GM19043 (cell line): ENCODE data around the gene CNTNAP5.
"Not testable (repeated sequence)": the region's sequence is repeated elsewhere in the genome, so short reads cannot be mapped to it uniquely, and the experiment has no call there.

Experiments
- ATAC-seq: cut with Tn5 transposase; IDR thresholded peaks from one replicate; pipeline ENCODE4 v1.9.1; 2021; ENCODE audit warnings: low read depth; ENCODE audit not compliant: unreplicated experiment

CNTNAP5 gene

DNA sequence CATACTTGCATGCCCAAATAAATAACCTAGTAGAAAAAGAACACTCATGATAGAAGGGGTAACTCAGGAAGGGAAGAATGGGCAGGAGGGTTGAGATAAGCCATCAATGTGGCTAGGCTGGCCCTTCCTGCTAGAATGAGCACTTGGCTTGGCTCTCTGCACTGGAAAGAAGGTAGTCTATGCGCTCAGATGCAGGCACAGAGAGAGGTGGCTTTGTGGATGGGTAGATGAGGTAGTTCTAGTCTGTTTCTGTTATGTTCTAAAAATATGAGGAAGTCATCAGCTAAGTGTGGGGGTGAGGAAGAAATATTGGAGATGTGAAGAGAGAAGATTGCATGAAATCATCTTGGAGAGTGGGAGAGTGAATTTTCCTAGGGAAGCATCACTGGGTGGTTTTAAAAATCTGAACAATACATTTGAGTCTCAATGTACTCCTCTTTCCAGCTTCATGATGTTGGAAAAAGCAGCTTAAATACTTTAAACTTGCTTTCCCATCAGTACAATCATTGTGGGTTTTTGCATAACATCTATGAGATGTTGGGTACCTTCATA, 357.1 kb downstream of the CNTNAP5 start:
- no peak for ATAC-seq

GRCh38 chr2:124395961-124396360, 370.9 kb downstream of the CNTNAP5 start:
- no peak for ATAC-seq

DNA sequence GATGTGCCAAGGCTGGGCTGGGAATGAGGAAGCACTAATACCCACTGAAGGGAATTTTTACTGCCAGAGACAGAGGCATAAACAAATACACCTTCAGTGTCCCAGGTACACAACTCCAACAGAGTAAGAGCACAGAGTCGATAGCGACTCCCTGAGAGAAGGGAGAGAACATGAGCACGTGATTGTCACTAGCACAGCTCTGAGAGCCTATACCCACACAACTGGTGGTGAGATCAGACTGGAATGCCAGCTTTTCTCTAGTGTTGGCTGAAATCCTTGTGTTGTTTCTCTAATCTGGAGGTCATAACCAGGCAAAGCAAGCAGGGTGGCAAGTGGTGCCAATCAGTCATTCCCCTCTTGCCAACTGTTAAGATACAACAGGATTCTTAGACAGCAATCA, 377.2 kb downstream of the CNTNAP5 start:
- ATAC-seq = no peak

DNA sequence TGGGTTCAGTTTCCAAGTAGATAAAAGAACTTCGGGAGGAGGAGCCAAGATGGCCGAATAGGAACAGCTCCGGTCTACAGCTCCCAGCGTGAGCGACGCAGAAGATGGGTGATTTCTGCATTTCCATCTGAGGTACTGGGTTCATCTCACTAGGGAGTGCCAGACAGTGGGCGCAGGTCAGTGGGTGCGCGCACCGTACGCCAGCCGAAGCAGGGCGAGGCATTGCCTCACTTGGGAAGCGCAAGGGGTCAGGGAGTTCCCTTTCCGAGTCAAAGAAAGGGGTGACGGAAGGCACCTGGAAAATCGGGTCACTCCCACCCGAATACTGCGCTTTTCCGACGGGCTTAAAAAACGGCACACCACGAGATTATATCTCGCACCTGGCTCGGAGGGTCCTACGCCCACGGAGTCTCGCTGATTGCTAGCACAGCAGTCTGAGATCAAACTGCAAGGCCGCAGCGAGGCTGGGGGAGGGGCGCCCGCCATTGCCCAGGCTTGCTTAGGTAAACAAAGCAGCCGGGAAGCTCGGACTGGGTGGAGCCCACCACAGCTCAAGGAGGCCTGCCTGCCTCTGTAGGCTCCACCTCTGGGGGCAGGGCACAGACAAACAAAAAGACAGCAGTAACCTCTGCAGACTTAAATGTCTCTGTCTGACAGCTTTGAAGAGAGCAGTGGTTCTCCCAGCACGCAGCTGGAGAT, 382.9 kb downstream of the CNTNAP5 start:
- ATAC-seq = not testable (repeated sequence)

DNA sequence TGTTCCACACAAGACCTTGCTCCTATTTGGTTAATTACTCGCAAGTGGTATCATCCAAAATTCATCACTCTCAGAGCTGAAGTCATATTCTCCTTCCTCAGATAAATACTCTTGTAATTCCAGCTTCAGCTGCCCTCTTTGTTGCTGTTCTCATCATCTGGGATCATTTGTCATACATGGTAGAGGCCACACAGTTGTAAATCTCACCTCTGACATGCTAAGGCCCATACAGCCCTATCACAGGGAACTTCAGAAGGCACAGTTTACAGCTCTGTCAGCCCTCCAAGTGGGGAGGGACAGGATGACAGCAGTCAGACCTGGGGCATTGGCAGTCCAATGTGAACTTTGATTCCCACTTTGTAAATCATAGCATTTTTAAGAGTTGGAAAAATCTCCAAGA, 399.0 kb downstream of the CNTNAP5 start:
- ATAC-seq = no peak

DNA sequence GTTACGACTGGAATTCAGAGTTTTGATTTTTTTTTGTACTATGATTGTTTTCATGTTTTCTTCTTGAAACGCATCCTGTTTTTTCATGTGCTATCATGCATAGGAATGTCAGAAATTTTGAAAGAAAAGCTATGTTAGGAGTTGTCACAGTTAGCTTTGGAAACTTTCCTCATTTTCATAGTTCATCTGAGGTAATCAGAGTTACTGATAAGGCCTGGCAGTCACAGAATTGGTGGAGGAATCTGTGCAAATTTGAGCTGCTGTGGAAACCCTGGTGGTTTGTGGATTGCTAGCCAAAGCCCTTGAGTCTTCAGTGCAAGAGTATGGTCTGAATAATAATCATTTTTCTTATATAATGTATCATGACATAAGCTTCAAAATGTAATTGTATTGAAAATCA, 401.0 kb downstream of the CNTNAP5 start:
- no peak for ATAC-seq

DNA sequence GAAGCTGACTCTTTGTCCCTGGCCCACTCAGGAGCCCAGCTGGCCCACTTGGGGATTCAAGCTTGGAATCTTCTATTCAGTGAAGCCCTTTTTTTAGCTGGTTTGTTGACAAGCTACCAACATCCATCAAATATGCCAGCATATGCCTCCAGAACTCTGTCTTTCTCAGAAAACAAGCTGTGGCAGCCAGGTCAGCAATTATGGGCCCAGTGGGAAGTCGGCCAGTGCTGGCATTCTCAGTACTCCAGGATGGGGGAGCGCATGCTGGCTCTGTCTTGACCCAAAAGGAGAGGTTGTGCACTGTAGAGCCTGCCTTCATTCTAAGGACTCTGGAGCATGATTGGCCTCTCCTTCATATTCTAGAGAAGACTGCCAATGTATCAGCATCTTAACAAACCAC, 401.5 kb downstream of the CNTNAP5 start:
- no peak for ATAC-seq

GRCh38 chr2:124437811-124438210, 412.7 kb downstream of the CNTNAP5 start:
- no peak for ATAC-seq

DNA sequence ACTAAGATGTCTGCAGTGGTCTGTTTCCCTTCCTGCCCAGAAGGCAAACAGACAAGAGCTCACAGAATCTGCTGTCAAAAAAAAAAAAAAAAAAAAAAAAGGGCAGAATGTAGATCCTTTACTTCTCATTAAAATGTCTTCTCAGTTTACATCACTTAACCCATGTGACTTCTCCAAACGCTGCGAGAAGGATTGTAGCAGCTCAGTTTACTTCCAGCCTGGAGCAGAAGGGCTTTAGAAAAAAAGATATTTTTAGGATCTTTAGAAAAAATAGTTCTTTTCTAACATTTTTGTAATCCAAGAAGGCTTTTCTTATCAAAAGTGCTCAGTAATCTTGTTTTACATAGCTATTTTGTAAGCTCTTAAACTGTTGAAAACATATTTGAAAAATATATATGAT, 425.4 kb downstream of the CNTNAP5 start:
- ATAC-seq = no peak

DNA sequence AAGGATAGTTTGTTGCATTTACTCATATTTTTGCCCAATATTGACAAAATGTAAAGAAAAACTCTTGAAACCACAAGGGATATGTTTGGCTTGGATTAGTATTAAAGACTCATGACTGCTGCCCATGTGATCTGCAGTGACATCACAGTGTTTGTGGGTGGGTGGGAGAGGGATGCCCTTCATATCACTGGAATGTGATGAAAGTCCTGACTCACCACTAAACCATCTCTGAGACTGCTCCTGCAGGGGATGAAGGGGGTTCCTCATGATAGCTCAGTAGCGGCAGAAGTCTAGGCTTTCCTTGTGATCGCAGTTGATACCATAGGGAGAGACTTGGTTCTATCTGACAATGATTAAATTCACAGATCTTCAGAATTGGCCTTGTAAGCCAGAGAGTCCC, 451.2 kb downstream of the CNTNAP5 start:
- ATAC-seq = no peak

- no peak for ATAC-seq
These were observed 453.7 kb downstream of the CNTNAP5 start for GRCh38 chr2:124478761-124479160.

GRCh38 chr2:124480958-124481357, 455.9 kb downstream of the CNTNAP5 start:
- ATAC-seq = no peak

DNA sequence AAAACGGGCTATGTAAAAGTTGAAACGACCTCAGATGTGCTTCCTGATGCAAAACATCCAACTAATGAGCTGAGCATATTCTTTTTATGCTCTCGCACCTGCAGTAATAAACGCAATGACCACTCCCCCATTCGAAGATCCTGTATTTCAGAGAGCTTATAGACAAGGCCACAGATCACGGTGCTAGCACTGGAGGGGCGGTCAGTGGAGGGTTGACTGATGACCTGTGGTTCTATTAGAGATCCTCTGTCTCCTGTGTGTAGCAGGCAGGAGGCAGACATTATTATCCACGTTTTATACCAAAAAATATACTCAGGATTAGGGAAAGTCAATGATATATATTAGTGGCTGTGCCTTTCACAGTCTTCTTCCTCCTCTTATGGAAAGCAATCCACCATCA, 457.0 kb downstream of the CNTNAP5 start:
- no peak for ATAC-seq

- no peak for ATAC-seq
These were observed 457.5 kb downstream of the CNTNAP5 start for GRCh38 chr2:124482551-124482950.

DNA sequence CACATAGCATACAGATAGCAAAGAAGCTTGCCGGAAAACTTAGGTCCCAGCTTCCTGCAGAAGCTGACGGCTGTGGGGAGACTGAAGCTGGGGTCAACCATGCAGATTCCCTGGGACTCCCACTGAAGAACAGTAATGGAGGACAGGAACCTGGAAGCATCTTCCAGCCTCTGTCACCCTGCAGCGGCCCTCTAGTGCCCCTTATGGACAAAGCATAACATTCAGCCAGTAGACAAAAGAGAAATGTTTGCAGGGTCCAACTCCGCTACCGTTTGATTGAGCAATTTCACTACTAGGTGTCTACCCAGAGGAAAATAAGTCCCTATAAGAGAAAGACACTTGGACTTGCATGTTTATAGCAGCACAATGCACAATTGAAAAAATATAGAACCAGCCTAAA, 460.6 kb downstream of the CNTNAP5 start:
- ATAC-seq = no peak

DNA sequence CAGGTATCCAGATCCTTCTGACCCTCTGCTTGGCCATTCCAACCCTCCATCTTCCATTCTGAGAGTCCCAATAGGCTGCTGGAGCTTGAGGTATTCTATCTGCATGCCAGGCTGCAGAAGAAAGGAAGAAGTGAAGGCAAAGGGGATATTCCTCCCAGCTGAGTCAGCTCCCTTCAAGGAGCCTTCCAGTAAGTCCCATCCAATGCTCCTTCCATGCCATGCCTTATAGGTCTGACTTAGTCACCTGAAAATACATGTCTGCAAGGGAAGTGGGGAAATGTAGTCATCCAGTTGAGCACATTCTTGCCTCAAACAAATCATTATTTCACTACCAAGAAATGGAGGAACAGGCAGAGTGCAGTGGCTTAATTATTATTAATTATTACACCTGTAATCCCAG, 464.6 kb downstream of the CNTNAP5 start:
- ATAC-seq = no peak

DNA sequence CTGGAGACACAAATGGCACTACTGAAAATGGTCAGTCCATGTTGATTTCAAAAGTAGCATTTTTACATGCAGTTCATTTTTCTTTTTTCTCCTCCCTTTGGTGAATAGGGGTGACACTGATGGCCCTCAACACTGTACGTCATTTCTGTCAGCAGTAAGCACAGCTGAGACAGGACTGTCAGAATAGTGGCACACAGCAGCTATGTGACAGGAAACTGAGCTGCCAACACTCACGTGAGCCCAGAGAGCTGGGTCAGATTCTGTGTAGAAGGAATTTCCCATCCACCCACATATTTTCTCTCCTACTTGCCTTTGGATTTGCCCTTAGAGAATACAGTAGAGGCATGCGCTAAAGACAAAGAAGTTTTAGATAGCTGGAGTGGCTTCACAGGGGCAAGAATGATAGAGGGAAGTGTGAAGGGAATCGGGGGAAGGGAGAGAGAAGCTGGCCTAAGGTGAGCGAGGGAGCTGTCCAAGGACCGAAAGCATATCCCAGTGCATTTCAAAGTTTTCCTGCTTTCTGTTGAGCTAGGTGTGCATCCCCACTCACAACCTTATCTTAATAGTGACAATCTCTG, 476.6 kb downstream of the CNTNAP5 start:
- ATAC-seq = no peak

DNA sequence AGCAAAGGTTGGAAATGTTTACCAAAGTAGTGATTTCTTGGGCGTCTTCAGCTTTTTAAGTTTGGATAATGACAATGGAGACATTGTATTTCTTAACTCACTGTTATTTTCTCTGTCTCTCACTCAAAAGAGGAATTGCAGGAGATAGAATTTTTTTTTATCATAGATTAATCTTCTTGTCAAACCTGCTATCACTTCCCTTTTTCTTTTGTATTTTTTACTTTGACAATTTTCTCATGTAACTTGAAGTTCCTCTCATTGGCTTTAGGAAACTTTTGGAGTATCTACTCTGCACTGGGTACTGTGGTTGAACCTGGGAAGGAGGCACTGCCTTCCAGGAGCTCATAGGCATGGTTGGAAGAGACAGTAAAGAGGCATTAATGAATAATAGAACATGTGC, 489.1 kb downstream of the CNTNAP5 start:
- no peak for ATAC-seq

GRCh38 chr2:124520953-124521352, 495.9 kb downstream of the CNTNAP5 start:
- no peak for ATAC-seq

GRCh38 chr2:124523096-124523495, 498.0 kb downstream of the CNTNAP5 start:
- no peak for ATAC-seq

- ATAC-seq = no peak
These were observed 499.2 kb downstream of the CNTNAP5 start for GRCh38 chr2:124524155-124524915.

DNA sequence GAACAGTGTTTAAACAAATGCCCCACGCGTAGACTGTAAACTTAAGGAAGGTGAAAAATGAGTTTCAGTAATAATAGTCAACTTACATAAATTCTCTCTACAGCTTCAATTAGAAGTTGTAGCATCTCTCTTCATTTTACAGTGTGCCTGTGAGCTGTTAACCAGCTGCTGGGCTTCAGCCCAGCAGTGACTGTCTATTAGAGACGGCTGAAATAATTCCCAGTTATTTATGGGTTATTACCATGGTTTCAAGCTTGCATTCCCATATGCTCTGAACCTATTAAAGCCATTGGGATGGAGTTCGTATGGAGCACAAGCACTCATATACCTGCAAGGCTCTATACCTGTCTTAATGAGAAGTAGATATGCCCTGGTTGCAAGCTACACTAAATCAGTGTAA, 501.1 kb downstream of the CNTNAP5 start:
- ATAC-seq = no peak
